ENCODE results near the gene BICDL2.
"Not testable (repeated sequence)": the region's sequence is repeated elsewhere in the genome, so short reads cannot be mapped to it uniquely, and the experiment has no call there.

Gene BICDL2

DNA sequence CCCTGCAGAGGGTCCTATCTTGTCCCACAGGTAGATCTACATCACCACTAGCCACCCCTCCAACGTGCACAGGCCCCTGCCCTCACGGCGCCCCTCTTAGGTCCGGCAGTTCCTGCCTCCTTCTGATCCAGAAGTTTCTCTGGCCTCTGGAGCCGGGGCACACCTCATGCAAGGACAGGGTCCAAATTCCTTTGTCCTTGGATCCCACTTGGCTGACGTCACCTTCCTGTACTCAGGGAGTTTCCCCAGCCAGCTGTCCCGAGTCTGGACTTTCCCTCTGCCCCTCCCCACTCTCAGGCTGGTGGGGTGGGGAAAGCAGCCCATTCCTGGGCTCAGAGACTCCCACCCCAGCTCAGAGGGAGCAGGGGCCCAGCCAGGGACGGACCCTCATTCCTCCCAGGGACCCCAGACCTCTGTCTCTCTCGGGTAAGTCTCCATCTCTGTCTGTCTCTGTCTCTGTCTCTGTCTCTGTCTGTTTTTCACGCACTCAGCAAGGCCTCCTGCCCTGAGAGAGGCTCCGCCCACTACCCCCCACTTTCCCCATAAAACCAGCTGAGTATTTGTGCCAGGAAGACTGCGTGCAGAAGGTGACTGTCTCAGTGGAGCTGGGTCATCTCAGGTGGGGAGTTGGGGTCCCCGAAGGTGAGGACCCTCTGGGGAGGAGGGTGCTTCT, 28.5 kb upstream of the BICDL2 start, which contains the start of gene IL32:
Gene IL32, plus strand, starts transcription at position 572 of the 673 bp plus-strand sequence. CDS start 172 bp downstream, outside the sequence.
- DNase-seq (ENCODE audit: low spot score), result peak; percentile 96

DNA sequence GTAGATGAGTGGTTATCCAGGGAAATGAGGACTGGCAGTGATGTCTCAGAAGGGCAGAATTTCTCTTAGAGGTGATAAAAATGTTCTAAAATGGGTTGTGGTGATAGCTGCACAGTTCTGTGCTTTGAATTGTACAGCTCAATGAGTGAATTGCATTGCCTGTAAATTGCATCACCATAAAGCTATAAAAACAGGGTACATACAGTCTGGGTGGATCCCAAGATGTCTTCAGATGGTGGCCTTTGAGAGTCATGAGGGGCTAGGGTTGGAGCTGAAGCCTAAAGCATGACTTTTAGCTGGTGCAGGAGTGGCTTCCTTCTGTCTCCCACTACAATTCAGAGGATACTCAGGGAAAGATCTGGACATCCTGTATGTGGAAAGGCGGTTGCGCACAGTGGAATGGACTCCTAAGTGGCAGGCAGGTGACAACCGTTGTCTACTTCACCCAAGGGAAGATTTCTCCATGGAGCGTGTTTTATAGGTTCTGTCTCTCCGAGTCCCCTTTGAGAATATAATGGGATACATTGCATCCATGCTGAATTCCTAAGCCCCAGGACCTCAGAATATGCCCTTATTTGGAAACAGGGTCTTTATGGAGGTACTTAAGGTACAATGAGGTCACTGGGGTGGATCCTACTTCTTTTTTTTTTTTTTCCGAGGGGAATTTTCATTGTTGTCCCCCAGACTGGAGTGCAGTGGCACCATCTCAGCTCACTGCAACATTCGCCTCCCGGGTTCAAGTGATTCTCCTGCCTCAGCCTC, 27.1 kb upstream of the BICDL2 start:
- no peak for DNase-seq (ENCODE audit: low spot score)

DNA sequence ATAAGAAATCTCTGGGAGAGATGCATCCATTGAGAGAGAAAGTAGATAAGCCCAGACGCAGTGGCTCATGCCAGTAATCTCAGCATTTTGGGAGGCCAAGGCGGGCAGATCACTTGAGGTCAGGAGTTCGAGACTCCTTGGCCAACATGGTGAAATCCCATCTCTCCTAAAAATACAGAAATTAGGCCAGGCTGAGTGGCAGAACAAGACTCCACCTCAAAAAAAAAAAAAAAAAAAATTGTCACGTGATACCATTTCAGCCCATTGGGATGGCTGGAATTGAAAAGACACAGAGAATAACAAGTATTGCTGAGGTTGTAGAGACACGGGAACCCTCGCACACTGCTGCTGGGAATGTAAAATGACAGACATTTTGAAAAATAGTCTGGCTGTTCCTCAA, 25.8 kb upstream of the BICDL2 start:
- DNase-seq (ENCODE audit: low spot score), result no peak

DNA sequence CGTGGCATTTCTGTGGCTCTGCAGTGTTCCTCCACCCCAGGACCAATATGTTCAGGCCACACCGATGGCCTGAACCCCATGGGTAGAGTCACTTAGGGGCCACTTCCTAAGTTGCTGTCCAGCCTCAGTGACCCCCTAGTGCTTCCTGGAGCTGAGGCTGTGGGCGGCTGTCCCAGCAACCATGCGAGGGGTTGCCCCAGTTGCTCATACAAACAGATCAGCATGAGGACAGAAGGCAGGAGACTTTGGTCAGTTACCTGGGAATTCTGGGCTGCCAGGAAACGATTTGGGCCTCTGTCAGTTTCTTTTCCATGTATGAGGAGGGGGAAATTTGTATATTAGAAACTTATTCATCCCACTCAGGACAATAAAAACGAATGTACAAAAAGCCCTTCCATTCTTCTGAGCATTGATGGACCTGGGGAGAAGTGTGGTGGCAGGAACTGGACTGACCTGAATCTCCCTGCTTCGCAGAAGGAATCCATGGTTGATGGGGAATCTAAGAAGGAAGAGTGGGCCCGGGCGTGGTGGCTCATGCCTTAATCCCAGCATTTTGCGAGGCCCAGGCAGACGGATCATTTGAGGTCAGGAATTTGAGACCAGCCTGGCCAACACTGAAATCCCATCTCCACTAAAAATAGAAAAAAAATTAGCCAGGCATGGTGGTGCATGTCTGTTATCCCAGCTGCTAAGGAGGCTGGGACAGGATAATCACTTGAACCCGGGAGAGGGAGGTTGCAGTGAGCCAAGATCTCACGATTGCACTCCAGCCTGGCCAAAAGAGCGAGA, 23.8 kb upstream of the BICDL2 start:
- no peak for DNase-seq (ENCODE audit: low spot score)

- no peak for DNase-seq (ENCODE audit: low spot score)
These were observed 23.0 kb upstream of the BICDL2 start for GRCh38 chr16:3059723-3060242.

- DNase-seq (ENCODE audit: low spot score), result peak; percentile 95
These were observed 22.4 kb upstream of the BICDL2 start for GRCh38 chr16:3059041-3059722.

GRCh38 chr16:3058139-3059030, 21.6 kb upstream of the BICDL2 start:
- peak; percentile 60 for DNase-seq (ENCODE audit: low spot score)

- DNase-seq (ENCODE audit: low spot score), result no peak
These were observed 20.7 kb upstream of the BICDL2 start for GRCh38 chr16:3057181-3058138.

DNA sequence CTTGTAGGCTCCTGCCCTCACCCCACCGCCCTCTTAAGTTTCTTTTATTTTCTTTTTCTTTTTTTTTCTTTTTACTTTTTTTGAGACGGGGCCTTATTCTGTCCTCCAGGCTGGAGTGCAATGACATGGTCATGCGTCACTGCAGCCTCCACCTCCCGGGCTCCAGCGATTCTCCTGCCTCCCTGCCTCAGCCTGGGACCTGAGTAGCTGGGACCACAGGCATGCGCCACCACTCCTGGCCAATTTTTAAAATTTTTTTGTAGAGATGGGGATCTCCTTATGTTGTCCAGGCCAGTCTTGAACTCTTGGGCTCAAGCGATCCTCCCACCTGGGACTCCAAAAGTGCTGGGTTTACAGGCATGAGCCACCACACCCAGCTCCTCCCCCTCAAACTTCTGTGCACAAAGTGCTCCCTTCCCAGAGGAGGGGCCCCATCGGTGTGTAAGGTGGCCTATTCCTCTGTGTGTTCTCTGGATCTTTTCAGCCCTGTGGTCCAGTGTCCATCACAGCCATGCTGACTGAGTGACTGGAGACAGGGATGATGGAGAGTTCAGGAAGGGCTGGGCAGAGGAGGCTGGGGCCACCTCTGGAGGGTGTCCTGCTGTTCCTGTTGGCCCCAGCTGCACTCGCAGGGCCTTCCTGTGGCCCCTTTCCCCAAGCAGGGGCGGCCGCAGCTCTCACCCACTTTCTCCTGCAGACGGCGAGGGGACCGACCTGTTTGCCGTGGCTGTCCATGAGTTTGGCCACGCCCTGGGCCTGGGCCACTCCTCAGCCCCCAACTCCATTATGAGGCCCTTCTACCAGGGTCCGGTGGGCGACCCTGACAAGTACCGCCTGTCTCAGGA, 19.8 kb upstream of the BICDL2 start:
- no peak for DNase-seq (ENCODE audit: low spot score)

DNA sequence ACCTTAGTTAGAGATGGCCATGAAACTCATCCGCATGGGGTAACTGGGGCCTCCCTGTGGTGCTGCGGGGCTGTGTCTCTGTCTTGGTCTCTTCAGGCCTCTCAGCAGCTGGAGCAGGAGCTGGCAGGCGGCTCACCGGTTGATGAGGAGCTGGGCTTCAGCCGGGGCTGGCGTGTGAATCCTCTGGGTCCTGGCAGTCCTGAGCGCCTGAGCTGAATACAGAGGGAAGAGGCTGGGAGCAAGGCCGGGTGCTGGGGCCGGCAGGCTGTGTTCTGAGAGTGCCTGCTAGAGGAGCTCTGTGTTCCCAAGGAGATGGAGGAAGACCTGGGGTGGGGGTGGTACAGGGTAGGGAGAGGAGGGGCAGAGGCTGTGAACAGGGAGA, 19.0 kb upstream of the BICDL2 start:
- DNase-seq (ENCODE audit: low spot score), result not testable (repeated sequence)

DNA sequence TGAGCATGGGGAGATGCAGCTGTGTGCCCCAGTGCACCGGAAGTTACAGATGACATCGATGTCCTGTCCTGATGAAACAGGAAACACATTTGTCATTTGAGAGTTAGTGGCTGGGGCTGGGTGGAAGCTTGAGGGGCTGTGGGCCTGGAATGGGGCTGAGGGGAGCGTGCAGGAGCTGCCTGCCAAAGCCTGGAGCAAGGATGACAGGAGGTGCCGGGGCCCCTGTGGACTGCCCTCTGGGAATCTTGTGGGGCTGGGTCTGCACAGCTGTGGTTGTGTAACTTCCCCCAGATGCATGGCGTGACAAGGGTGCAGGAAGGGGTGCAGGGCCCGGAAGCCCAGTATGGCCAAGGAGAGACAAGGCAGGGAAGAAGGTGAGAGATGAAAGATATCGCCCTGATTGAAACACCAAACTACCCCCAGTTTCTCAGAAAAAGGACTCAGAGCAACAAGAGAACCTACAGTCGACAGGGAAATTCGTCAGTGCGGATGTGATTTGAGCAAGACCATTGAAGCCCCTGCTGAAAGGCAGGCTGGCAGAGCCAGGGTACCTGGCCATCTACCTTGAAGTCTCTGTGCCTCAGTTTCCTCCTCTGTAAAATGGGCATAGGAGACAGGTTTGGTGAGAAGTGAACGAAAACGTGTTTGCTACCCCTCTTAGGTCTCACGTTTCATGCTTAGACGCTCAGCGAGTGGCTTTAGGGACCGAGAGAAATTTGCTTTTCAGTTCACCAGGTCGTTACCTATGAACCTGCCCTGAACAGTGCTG, 18.4 kb upstream of the BICDL2 start:
- no peak for DNase-seq (ENCODE audit: low spot score)

DNA sequence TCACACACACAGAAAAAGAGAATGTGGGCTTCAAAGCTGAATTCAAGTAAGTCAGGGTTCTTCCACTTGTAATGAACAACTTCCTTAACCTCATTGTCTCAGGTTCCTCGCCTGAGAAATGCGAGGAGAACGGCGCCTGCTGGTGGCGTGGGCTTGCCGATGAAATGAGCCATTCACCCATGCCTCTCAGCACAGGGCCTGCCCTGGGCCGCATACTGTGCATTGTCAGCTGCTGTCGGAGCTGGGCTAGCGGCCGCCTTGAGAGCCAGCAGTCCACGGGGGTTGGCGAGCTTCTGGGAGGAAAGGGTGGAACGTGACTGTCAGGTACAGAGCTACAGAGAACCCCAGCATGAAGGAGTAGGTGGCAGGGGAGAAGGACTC, 16.6 kb upstream of the BICDL2 start:
- DNase-seq (ENCODE audit: low spot score), result not testable (repeated sequence)

- DNase-seq (ENCODE audit: low spot score), result not testable (repeated sequence)
These were observed 16.0 kb upstream of the BICDL2 start for GRCh38 chr16:3052571-3053329.

- peak; percentile 20 for DNase-seq (ENCODE audit: low spot score)
These were observed 14.8 kb upstream of the BICDL2 start for GRCh38 chr16:3051494-3051893.

DNA sequence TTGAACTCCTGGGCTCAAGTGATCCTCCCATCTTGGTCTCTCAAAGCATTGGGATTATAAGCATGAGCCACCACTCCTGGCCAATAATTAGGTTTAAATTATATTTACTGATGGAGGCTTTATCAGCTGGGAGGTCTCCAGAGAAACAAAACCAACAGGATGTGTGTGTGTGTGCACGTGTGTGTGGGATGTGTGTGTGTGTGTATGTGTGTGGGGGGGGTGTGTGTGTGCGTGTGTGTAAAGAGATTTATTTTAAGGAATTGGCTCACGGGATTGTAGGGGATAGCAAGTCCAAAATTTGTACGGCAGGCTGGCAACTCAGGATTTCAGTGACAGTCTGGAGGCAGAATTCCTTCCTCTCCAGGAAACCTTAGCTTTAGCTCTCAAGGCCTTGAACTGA, 14.3 kb upstream of the BICDL2 start:
- no peak for DNase-seq (ENCODE audit: low spot score)

DNA sequence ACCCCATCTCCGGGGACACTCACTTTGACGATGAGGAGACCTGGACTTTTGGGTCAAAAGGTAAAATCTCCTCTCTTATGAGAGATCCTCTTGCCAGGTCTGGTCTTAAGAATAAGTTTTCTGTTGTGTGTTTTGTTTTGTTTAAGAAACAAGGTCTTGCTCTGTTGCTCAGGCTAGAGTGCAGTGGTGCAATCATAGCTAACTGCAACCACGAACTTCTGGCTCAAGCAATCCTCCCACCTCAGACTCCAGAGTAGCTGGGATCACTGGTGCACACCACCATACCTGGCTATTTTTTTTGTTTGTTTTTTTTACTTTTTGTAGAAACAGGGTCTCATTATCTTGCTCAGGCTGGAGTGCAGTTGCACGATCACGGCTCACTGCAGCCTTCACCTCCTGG, 13.7 kb upstream of the BICDL2 start:
- DNase-seq (ENCODE audit: low spot score), result no peak

DNA sequence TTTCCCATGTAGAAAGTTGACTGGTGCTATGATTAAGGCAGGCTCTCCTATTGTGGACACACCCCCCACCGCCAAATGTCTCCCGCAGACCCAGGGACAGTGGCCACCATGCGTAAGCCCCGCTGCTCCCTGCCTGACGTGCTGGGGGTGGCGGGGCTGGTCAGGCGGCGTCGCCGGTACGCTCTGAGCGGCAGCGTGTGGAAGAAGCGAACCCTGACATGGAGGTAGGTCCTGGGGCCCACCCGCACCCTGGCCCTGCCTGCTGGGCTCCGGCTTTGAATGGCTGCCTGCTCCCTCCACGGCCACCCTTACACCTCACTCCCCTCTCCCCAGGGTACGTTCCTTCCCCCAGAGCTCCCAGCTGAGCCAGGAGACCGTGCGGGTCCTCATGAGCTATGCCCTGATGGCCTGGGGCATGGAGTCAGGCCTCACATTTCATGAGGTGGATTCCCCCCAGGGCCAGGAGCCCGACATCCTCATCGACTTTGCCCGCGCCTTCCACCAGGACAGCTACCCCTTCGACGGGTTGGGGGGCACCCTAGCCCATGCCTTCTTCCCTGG, 13.3 kb upstream of the BICDL2 start:
- no peak for DNase-seq (ENCODE audit: low spot score)
